Activated naive CD8-positive, alpha-beta T cell treated with anti-CD3 and anti-CD28 coated beads, Interleukin-2, amount 50 U/mL, for 16 hours (primary cell): ENCODE measurements around the gene DCUN1D3.
"Not testable (repeated sequence)": the region's sequence is repeated elsewhere in the genome, so short reads cannot be mapped to it uniquely, and the experiment has no call there.

Experiments used
- DNase-seq: peaks from one replicate; pipeline ENCODE4 v3.0.0-alpha.2; 2020; ENCODE audit warnings: low read depth, low spot score

The DCUN1D3 gene, protein sequence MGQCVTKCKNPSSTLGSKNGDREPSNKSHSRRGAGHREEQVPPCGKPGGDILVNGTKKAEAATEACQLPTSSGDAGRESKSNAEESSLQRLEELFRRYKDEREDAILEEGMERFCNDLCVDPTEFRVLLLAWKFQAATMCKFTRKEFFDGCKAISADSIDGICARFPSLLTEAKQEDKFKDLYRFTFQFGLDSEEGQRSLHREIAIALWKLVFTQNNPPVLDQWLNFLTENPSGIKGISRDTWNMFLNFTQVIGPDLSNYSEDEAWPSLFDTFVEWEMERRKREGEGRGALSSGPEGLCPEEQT

DNA sequence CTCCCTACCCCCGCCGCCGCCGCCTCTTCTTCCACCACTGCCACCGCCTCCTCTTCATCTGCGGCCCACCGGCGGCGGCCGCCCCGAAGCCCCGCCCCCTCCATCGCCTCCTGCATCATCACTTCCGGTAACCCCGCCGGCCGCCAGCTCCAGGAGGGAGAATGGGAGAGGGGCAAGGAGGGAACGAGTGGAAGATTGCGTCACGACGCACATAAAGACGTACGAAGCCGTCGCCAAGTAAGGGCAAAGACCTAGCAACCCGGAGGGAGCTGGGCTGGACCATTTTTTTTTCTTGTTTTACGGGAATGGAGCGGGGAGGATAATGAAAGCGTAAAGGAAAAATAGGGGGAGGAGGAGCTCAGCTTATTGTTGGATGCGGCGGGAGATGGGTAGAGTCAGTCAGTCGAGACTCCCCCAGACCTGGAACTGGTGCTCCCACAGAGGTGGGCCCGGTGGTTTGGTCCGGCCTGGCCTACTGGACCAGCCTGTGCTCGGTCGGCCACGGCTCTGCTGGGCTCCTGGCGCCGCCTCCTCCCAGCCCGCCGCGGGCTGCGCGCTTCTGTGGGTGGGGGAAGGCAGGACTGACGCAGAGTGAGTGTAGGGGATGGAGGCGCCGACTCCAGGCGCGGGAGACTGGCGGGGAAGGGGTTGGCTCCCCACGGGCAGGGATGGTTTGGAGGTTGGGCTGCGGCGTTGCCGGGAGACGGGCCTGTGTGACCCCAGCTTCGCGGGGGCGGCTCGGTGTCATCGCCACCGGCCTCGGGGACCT, at the start of gene DCUN1D3, which contains the start of gene LYRM1:
TSS of gene DCUN1D3 (minus strand) at position 60 of the 769 bp plus-strand sequence. CDS start 37,820 bp downstream, outside the sequence.
TSS of gene LYRM1 (plus strand) at position 473 of the 769 bp plus-strand sequence. CDS start 14,785 bp downstream, outside the sequence.
- peak; percentile 77 for DNase-seq

- no peak for DNase-seq
Measured at GRCh38 chr16:20949660-20950059, 49.5 kb upstream of the DCUN1D3 start.

GRCh38 chr16:20948444-20948843, 48.3 kb upstream of the DCUN1D3 start:
- DNase-seq = no peak

- no peak for DNase-seq
Measured at GRCh38 chr16:20946015-20946629, 46.0 kb upstream of the DCUN1D3 start.

DNA sequence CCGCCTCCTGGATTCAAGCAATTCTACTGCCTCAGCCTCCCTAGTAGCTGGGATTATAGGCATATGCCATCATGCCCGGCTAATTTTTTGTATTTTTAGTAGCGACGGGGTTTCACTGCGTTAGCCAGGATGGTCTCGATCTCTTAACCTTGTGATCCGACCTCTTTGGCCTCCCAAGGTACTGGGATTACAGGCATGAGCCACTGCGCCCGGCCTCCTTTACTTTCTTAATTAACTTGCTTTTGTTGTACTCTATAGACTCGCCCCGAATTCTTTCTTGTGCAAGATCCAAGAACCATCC, 45.4 kb upstream of the DCUN1D3 start:
- DNase-seq = not testable (repeated sequence)

- DNase-seq = peak; percentile 2
Measured at GRCh38 chr16:20944861-20945574, 44.9 kb upstream of the DCUN1D3 start.

GRCh38 chr16:20942256-20942655, 42.1 kb upstream of the DCUN1D3 start:
- DNase-seq = no peak

DNA sequence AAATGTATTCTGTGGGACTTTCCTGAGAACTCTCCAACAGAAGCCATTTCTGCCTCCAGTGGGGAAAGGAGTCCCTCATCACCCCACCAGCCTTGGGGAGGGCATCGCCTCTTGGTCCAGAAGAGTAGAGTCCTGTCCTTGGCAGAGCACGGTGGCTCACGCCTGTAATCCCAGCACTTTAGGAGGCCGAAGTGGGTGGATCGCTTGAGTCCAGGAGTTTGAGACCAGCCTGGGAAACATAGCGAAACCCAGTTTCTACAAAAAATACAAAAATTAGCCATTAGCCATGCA, 41.4 kb upstream of the DCUN1D3 start:
- no peak for DNase-seq

- no peak for DNase-seq
Measured at GRCh38 chr16:20940871-20941635, 40.9 kb upstream of the DCUN1D3 start.

DNA sequence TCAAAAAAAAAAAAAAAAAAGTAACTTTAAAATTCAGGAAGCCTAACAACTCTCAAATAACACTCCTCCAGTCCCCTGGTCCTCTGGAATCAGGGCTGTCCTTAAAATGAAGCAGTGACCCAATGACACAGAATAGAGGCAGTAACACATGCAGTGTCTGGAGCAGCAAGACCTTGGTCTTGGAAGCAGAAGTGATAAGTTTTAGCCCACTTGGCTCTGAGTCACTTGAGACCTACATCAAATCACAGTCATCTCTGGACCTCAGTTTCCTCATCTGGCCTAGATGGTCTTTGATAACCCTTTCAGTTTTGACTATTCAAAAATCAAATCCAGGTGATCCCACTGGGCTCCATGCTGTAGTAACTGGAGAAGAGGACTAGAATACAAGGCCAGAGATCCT, 39.5 kb upstream of the DCUN1D3 start:
- DNase-seq = no peak

GRCh38 chr16:20938426-20938825, 38.3 kb upstream of the DCUN1D3 start:
- DNase-seq = no peak

DNA sequence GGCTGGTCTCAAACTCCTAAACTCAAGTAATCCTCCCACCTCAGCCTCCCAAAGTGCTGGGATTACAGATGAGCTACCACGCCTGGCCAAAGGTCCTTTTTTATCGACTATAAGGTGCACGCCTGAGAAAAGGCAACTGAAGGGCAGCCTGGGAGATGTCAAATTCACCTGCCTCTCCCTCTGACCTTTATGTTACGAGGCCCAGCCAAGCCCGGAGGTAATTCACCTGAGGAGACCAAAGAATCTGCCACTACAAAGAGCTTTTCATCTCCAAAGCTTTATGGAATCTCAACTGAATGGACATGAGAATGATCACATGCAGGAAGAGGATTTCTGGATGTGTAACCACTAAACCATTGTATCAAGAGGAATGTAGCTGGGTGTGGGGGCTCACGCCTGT, 37.6 kb upstream of the DCUN1D3 start:
- DNase-seq = no peak

- DNase-seq = no peak
Measured at GRCh38 chr16:20933589-20933988, 33.4 kb upstream of the DCUN1D3 start.

DNA sequence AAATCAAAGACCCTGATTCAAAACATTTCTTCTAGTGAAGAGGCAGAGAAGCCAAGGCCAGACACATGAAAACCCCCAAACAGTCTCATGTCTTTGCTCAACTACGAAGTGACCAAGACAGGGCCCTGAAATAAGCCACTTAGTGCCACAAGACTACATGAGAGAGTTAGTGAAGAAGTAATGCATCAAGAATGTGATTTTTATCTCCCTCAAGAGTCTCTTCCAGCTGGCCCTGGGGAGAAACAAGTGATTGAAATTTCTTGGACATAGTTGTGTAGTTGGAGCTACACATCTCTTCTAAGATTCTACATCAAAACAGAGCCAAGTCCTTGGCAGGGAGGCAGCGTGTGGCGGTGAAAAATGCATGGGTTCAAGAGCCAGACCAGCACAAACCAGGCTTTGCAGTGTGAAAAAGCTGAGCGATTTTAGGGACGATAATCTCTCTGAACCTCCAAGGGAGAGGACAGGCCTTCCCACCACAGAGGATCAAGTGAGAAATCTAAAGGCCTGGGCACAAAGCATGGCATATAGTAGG, 31.0 kb upstream of the DCUN1D3 start:
- DNase-seq = no peak

DNA sequence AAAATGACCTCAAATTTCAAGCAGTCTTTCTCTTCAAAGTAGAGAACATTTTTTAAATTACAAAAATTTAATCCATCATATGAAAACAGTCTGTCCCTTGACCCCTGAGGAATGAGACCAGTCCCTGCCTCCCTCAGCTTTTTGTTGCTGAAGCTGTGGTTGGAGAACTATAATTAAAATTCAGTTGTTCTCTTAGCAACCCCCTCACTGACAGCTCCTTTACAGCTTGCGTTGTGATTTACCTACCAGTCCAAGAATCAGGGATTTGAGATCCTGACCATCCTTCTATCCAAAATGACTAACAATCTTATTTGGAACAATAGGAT, 30.2 kb upstream of the DCUN1D3 start:
- no peak for DNase-seq

GRCh38 chr16:20929676-20930364, 29.7 kb upstream of the DCUN1D3 start:
- DNase-seq = not testable (repeated sequence)

DNA sequence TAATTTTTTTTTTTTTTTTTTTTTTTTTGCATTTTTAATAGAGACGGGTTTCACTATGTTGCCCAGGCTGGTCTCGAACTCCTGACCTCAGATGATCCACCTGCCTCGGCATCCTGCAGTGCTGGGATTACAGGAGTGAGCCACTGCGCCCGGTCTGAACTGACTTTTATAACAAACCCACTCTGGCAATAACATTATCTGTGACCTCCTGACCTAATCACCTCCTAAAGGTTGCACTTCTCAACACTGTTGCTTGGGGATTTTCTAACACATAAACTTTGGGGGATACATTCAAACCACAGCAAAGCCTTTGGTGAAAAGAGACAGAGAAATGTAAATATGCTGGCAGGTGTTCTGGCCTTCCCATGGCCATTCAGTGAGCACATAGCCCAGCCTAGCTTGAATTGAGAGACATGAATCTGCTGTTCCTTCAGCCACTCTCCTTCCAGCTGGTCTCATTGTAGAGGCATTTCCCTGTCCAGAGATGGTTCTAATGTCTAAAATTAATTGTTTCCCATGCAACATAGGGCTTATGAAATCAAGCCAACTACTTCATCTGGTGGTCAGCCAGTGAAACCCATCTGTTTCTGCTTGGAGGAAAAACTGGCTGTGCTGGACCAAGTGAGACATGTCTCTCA, 28.7 kb upstream of the DCUN1D3 start:
- no peak for DNase-seq

- DNase-seq = no peak
Measured at GRCh38 chr16:20925751-20926150, 25.6 kb upstream of the DCUN1D3 start.

- no peak for DNase-seq
Measured at GRCh38 chr16:20923876-20924275, 23.7 kb upstream of the DCUN1D3 start.

DNA sequence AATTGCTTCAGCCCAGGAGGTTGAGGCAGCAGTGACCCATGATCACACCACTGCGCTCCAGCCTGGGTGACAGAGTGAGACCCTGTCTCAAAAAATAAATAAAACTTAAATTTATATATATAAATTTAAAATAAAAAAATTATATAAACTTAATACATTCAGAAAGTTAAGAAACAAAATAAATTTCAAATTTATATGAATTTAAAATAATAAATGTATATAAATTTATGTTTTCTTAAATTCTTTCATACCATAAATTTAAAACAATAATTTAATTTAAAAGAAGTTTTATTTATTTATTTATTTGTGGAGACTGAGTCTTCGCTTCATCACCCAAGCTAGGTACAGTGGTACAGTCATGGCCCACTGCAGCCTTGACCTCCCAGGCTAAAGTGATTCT, 20.6 kb upstream of the DCUN1D3 start:
- DNase-seq = no peak
